GM21515 (cell line): Measurements from ENCODE around the gene OSBPL3.

ENCODE experiments used
- ATAC-seq: cut with Tn5 transposase; IDR thresholded peaks from one replicate; pipeline ENCODE4 v1.9.1; 2021; ENCODE audit not compliant: unreplicated experiment

OSBPL3 gene

GRCh38 chr7:24959735-24960485, 20.1 kb downstream of the OSBPL3 start:
- ATAC-seq: no peak

DNA sequence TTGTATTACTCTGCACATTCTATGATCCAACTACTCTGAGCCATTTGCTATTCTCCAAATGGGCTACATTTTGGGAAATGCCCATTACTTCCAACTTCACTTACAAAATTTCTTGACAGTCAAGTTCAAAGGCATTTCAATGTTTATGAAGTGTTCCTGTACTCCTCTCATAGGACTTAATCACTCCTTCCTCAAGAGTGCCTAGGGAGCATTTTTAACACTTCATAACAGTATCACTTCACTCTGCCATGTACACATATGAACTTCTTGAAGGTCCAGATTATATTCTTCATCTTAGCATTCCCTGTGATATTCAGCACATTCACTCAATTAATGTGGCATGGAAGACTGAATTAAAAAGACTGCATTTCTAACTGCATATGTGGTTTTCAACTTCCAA, 21.6 kb downstream of the OSBPL3 start:
- ATAC-seq: no peak

- no peak for ATAC-seq
These were observed 24.0 kb downstream of the OSBPL3 start for GRCh38 chr7:24956021-24956420.

DNA sequence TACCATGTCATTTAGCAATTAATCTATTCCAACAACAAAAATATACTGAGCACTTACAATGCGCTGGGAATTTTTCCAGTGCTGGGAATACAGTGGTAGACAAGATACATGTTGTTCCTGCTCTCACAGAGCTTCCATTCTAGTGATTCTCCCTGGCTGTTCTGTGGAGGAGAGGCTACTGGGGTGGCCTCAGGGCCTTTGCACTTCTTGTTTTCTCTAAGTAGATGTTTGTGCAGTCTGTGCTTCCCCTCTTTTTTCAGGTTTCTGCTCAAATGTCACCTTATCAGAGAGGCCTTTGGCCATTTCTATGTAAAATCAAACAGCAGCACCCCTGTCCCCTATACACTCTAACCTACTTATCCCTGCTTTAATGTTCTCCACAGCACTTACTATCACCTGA, 24.7 kb downstream of the OSBPL3 start:
- ATAC-seq: no peak

DNA sequence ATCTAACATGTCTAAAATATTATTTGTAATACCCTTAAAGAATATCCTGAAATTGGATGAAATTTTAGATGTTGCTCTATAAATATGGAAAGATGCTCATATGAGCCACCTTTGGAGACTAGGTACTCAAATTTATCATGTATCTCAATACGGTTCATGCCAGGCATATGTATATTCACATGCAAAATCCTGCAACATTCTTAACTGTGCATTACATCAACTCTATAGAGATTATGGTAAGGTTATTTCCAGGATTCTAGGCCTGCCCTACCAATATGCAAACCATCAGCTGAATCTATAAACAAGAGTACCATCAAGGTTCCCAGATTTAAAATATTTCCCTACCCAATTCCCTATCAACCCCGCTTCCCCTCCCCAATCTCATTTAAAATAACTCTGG, 27.5 kb downstream of the OSBPL3 start:
- ATAC-seq: no peak

DNA sequence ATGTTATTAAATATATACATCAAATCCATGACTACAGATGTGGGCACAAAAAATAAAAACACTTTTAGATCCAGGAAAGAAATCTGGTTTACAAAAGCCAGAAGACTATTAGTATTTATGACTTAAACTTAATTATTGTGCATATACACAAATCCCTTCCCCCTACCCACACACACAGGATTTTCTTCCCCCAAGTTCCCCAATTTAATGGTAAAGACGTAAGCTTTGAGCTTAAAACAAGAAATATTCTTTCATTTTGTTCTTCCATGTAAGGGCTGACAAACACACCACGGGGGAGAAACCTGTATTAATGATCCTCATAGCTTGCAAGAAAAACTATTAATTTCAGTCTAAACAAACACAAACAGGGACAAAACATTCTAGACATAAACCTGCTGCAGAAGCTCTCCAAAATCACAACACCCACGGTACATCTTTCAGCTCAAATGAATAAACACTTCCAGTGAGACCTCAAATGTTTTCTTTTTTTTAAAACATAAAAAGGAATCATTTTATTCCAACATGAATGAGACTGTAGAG, 28.5 kb downstream of the OSBPL3 start:
- no peak for ATAC-seq

GRCh38 chr7:24949884-24950283, 30.1 kb downstream of the OSBPL3 start:
- ATAC-seq: no peak

GRCh38 chr7:24948739-24949138, 31.2 kb downstream of the OSBPL3 start:
- ATAC-seq: no peak

DNA sequence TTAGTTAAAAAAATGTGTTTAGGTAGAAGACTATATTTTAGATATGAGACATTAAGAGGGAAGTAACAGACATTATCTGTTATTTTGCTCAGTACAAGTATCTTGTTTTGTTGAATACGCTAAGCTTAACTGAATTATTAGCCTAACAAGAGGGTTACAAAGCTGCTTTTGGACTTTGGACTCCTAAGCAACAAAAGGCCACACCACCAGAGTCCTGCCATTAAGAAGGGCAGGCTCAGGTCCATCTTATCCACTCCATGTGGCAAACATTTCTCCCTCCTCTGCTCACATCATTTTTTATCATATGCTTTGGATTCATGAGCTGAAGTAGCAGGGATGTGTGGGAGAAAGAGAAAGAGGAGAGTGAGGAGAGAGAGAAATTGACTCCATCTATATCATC, 33.5 kb downstream of the OSBPL3 start:
- no peak for ATAC-seq

DNA sequence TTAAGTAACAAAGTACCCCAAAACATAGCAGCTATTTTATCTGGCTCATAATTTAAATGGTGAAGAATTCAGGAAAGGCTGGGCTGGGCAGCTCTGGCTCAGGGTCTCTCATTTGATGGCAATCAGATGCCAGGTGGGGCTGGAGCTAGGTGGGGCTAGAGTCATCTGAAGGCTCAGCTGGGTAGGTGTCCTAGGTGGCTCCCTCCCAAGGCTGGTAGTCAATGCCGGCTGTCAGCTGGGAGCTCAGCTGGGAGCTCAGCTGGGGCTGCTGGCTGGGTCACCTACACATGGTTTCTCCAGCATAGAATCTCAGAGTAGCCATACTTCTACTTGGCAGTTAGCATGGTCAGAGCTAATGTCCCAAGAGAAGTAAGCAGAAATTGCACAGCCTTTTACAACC, 34.1 kb downstream of the OSBPL3 start:
- no peak for ATAC-seq

DNA sequence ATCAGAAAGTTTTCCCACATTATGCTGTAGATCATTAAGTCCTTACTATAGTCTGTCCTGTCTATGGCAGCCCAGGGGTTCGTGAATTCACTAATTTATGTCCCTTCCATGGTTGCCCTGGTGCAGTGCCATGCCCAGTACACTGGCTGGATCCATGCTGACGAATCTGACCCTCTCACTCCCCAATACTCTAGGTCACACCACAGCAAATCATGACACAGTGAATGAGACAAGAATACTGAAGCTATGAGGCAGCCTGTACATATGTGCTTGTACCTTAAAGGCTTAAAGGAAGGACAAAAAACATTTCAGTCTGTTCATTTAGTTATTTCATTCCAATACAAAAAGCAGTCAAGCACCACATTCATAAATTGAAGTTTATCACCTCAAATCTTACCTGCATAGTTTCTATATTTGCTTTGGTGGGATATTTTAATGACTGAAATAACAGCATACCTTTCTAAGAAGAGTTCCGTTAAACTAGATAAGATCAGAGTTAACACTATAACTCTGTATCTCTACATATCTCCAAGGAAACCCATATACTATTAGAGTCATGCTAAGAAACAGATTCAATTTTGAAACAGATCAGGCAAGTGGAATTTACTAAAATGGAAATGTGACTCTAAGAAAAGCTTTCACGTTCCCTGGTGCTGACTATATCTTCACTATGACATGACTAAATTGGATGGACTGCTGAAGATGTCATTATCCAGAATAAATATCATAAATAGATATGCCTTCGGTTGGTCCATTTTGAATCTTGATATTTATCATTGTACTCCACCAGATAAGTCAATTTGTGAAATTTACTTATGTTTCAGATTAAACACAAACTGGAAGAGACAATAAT, 36.7 kb downstream of the OSBPL3 start:
- no peak for ATAC-seq

GRCh38 chr7:24942226-24942625, 37.8 kb downstream of the OSBPL3 start:
- no peak for ATAC-seq

GRCh38 chr7:24939416-24939815, 40.6 kb downstream of the OSBPL3 start:
- no peak for ATAC-seq

DNA sequence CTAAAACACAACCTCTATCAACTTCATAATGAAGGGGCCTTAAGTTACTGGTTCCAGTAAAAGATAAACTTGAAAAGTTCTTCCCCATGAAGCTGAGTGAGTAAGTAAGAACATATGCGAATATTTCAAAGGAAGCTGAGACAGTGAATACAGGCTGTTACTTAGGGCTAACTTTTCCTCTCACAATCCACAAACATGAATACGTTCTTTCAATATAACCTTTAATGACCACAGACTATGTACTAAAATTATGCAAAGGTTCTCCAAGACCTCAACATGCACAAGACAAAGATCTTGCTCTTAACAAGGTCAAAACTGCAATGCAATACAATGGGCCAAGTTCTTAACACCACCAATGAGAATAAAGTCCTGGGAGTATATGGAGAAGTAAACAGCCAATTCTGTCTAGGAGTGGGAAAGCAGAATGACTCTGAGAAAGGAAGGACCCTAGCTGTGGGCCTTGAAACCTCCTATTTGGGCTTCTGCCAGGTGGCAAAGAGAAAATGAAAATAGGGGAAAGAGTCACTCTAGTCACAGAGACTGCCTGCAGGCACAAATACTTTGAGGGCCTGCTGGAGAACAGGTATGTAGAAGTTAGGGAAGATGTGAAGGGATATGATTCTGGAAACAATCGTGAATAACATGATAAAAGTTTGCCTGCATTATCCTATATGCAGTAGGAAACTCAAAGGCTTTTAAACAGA, 43.7 kb downstream of the OSBPL3 start:
- peak; percentile 57 for ATAC-seq

- no peak for ATAC-seq
These were observed 46.7 kb downstream of the OSBPL3 start for GRCh38 chr7:24933298-24933697.

DNA sequence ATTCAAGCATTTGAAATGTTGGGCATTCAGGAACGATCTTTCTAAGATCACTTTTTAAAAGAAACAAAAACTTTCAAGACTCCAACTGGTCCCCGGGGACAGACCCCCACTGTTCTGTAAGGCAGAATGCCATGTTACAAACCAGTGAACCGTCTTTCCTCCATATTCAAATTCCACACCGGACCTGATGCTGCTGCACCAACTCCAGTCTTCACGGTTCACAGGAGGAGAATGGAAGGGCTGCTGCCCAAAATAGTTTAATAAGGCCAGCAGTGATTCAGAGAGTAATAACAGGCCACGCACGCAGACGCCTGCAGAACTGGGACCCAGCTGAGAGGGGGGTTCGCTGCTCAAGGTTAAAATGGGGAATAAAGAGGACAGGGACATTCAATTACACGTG, 47.2 kb downstream of the OSBPL3 start:
- no peak for ATAC-seq

- ATAC-seq: no peak
These were observed 47.6 kb downstream of the OSBPL3 start for GRCh38 chr7:24932389-24932788.

DNA sequence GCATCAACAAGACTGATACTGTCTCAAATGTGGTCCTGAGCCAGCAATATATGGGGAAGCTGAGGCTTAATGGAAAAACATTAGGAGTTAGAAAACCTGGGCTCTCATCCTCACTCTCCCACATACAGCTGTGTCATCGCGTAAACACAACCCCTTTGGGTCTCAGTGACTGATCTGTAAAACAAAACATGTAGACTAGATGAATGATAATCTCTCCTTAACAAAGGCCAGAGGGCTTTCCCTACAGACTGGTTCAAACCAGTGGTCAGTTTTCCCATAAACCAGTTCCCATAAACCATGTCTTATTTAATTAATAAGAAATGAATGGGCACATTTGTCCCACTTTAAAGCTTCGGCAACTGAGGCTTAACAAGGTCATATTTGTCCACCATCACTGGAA, 48.1 kb downstream of the OSBPL3 start:
- ATAC-seq: no peak

GRCh38 chr7:24930856-24931255, 49.1 kb downstream of the OSBPL3 start:
- ATAC-seq: no peak

- ATAC-seq: no peak
These were observed 53.1 kb downstream of the OSBPL3 start for GRCh38 chr7:24926623-24927524.
